ENCODE measurements around the gene ATF3.
A peak's percentile ranks its signal among the peaks of the same experiment; 100 is the strongest.
"Not testable (repeated sequence)": the region's sequence is repeated elsewhere in the genome, so short reads cannot be mapped to it uniquely, and the experiment has no call there.

ATF3 gene

GRCh38 chr1:212628813-212629415 lies 20.4 kb downstream of the ATF3 start:
- no peak for DNase-seq (ENCODE audit: low read depth)

GRCh38 chr1:212629450-212630157 lies 21.0 kb downstream of the ATF3 start:
- no peak for DNase-seq (ENCODE audit: low read depth)

DNA sequence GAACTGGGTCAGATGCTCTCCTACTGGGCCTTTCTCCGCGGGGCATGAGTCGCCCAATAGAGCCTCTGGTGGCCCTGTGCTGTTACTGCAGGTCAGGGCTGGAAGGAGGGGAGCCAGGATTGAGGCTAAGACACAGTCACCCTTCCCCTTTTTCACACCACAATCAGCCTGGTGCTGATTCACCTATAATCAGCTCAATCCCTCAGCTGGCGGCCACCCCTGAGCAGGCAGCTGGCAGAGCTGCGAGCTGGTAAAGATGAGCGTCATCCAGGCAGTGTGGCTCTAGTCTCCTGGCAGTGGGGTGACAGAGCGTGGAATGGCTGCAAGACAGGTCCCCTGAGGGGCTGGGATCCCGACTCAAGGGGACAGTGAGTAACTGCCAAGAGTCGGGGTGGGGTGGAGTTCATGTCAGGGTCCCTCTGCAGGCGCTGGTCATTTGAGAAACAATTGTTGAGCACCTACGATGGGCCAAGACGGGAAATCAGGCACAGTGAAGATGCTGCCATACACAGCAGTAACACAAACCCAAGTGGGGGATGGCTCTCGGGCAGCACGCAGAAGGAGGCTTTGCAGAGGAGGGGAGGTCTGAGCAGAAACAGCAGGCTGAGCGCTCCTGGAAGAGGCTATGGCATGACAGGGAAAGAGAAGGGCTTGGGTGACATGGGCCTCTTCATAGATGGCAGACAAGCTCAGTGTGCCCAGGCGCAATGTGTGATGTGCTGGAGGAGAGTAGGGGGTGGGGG lies 21.8 kb downstream of the ATF3 start:
- DNase-seq (ENCODE audit: low read depth), result peak; percentile 50

DNA sequence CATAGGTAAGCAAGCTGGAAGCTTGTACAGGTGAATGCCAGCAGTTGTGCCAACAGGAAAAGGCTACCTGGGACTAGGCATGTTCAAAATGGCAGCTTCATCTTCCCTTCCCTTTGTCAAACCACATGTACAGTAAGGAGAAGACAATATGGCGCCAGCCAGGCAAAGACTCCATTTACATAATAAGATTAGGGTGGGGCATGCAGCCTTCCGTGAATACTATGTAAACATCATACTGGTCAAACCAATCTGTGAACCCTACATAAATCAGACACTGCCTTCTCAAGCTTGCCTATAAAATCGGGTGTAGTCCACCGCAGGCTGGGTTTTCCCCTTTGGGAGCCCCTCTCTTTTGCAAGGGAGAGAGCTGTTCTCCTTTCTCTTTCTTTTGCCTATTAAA lies 24.6 kb downstream of the ATF3 start:
- no peak for DNase-seq (ENCODE audit: low read depth)

DNA sequence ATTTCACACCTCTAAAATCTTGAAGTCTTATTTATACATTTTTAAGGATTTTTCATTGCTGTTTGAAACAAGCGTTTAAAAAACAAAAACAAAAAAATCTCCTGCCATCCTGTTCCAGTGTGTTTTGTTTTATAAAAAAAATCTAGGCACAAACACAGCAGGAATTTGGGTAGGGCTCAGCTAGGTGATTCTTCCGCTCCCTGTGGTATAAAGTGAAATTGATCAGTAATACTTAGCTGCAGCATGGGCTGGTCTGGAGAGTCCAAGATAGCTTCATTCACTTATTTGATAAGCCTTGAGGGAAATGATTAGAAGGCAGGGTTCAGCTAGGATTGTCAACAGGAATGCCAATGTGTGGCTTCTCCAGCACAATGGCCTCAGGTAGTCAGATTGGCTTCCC lies 25.7 kb downstream of the ATF3 start:
- no peak for DNase-seq (ENCODE audit: low read depth)

- no peak for DNase-seq (ENCODE audit: low read depth)
Measured at GRCh38 chr1:212635141-212635631, 26.6 kb downstream of the ATF3 start.

GRCh38 chr1:212637902-212638301 lies 29.3 kb downstream of the ATF3 start:
- no peak for DNase-seq (ENCODE audit: low read depth)

DNA sequence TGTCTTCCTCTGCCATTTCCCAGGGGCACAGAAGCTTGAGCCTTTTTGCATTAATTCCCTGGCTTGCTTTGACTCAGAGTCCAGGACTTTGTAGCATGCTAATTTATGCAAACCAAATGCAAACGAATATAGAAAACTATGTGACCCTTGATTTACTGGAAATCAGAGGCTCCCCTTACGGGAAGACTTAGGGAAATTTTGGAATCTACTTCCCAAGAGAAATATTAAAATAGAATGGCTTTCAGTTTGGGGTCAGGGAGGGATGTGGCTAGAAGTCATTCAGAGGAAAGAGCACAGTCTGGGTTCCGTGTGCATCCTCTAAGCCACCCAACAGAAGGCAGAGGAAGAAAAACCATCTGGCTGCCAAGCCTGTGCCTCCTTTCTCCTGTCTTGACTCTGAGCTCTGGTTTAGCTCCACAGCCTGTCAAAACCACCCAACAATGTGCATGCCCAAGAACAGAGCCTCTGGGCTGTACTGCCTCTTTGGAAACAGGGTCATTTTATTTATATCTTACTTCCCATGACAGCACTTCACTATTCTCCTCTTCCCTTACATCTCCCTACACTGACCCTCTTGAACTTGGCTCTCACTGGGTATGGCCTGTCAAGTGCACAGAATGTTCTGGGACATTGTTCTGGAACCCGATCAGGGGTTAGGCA lies 30.1 kb downstream of the ATF3 start:
- no peak for DNase-seq (ENCODE audit: low read depth)

GRCh38 chr1:212639524-212639923 lies 31.0 kb downstream of the ATF3 start:
- DNase-seq (ENCODE audit: low read depth), result not testable (repeated sequence)

DNA sequence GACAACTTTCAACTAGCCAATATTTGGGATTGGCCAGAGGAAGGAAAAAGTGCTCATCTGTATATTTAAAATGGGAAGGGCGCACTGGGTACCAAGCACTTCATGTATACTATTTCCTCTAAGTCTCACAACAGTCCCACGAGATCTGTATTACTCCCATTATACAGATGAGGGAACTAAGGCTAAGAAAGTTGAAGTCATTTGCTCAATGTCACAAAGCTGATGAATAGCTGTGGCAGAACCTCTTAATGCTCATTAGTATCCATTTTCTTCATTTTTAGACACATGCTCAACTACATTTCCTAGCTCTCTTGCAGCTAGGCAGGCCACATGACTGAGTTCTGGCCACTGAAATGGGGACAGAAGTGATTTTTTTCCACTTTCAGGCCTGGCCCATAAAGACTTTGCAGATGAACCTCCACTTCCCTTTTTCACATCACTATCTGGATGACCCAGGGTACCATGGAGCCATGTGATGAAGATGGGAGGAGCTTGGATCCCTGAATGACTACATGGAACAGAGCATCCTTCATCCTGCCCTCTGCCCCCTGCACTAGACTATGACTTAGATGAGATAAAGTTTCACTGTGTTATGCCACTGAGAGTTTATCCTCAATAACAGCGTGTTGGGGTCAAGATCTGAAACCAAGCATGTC lies 31.8 kb downstream of the ATF3 start:
- no peak for DNase-seq (ENCODE audit: low read depth)

DNA sequence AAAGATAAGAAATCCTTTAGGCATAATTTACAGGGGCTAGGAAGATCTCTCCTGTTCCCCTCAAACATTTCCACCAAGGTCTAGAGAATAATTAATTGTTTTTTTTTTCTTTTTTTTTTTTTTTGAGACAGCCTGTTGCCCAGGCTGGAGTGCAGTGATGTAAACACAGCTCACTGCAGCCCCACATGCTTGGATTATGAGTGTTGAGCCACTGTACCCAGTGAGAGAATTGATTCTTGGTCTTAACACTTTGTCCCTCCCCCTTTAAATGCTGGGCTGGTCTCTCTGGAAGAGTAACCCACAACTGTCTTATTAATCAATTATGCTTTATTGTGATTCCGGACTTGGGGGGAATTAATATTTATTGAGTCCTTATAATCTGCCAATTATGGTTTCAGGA lies 33.4 kb downstream of the ATF3 start:
- DNase-seq (ENCODE audit: low read depth), result no peak

DNA sequence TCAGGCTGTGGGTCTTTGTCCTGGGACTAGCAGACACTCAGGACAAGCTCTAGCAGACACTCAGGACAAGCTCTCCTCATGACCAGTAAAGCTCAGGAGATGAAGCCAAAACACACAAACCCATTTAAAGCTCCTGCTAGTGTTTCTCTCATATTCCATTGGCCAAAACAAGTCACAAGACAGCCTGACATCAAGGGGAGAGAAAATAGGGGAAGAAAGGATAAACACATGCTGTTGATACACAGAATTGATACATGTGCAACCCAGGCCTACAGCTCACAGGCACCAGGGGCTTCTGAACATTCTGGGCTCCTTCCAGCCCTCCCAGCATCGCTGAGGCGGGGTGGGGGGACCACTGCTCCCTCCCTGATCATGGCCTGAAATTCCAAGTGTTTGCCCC lies 35.3 kb downstream of the ATF3 start:
- no peak for DNase-seq (ENCODE audit: low read depth)

DNA sequence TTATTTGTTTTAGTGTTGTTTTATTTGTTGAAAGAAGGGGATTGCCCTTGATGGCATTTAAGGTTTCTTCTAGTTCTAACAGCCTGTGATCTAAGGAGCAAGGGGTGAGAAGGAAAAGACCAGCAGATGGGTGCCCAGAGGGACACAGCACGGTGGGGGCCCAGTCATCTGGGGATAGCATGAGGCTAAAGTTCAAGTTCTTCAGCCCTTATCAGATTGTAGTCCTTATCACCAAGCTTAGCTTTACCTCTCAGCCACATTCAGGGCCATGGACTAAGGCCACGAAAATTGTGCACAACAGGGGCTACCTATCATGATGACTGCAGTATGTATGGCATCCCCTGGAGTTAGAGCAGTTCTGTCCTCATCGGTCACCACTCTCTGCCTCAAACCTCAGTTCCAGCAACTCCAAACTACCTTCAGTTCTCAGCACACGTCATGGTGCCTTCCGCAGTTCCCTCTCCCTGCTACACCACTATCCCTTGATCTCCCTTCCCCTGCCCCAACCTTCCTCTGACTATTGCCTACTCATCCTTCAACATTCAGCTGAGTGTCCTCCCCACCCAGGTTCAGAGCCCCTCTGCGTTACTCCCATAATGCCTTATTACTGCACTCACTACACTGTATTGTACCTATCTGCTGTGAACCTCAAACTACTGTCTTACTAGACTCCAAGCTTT lies 36.4 kb downstream of the ATF3 start:
- DNase-seq (ENCODE audit: low read depth), result no peak

- no peak for DNase-seq (ENCODE audit: low read depth)
Measured at GRCh38 chr1:212645546-212646543, 37.3 kb downstream of the ATF3 start.

DNA sequence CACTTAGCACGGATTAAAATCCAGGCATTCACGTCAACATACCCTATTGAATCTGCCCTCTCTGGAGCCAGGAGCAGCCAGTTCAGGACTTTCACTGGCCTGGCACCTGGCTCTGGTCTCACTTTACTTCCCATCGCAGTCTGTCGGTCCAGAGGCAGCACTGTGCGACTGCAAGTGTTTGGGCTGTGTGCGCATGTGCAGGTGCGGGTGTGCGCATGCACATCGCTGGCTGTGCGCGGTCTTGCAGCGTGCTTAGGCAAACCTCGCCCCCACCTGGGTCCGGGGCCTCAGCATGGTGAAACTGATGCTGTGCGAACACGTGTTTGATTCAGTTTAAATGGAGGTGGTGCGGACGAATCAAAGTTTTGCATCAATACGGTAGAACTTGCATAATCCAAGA lies 38.0 kb downstream of the ATF3 start:
- no peak for DNase-seq (ENCODE audit: low read depth)

DNA sequence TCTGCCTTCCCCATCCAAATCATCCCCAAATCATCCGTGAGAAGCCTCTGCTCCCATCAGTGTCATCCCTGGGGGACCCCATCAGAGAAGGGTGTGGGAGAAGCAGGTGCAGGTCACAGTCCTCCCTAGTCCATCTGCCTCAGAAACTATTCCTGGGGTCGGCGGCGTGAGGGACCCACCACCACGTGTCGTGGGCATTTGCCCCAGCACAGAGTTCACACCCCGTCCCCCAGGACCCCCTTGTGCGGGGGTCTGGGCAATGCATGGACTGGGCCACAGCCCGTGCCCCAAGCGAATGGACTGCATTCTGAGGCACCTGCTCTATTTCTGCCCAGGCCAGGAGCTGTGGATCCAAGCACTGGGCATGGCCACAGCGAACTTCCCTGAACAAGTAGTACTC lies 38.4 kb downstream of the ATF3 start:
- DNase-seq (ENCODE audit: low read depth), result no peak

DNA sequence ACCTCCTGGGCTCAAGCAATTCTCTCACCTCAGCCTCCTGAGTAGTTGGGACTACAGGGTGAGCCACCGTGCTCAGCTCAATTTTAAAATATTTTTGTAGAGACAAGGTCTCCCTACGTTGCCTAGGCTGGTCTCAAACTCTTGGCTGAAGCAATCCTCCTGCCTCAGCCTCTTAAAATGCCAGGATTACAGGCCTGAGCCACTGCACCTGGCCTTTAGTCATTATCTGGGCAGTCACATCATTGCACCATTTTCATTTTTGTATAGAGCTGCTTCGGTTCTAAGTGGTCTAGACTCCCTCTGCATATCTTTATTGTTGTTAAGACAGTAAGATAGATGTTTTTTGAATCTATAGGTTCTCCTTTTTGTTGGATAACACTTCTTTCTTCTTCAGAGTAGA lies 39.9 kb downstream of the ATF3 start:
- DNase-seq (ENCODE audit: low read depth), result no peak

GRCh38 chr1:212649020-212649419 lies 40.5 kb downstream of the ATF3 start:
- no peak for DNase-seq (ENCODE audit: low read depth)

DNA sequence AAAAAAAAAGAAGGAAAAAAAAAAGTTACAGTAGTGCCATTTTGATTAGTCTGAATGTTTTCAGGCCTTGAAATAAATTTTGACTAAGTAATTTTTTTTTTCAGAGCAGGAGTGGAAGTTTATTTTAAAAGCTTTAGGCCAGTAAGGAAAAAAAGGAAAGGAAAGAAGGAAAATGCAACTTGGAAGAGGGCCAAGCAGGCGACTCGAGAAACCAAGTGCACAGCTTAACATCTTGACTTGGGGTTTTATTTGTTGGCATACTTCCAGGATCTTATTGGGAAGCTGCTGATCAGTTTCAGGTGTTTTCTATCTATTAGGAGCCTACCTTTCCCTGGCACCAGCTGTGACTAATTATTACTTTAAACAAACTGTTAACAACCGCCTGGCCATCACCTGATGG lies 41.7 kb downstream of the ATF3 start:
- no peak for DNase-seq (ENCODE audit: low read depth)

DNA sequence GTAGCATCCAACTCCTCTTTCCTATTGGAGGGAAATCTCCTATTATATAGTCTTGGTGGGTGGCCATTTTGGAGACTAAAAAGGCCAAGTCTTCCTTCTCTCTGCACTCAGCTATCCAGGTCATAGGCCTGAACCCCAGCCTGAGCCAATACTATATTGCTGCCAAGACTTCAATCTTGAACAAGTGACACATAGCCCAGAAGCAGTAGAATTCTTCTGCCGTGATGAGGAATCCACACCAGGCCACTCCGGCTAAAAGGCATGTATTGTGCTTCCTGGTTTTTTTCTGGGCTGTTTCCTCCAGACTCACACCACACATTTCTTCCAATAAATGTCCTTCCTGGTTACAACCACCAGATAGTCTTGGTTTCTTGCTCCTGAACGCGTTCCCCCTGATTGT lies 43.0 kb downstream of the ATF3 start:
- DNase-seq (ENCODE audit: low read depth), result no peak

Measured in stimulated activated CD8-positive, alpha-beta memory T cell treated with anti-CD3 and anti-CD28 coated beads, Interleukin-4, amount 100 ng/mL, for 24 hours (primary cell).